Neural cell (in vitro differentiated cells): ENCODE measurements around the gene CBR3. TPM values are rescaled to one million over a fixed set of nuclear protein-coding genes. Genes with fewer than 3 reads are reported as not detected.

Source experiments
- H2AFZ ChIP-seq: fragments of 200-600, 300-800 bp; sonication (generic), shearing (Covaris generic); 2 replicates; pipeline ENCODE4 v1.6.0; 2014; ENCODE audit warnings: low read depth, mild to moderate bottlenecking, antibody characterized with exemption, low read length, moderate library complexity
- H3F3A ChIP-seq: fragments of 200-600 bp; shearing (Covaris generic); 2 replicates; pipeline ENCODE4 v1.6.1; 2016; ENCODE audit warnings: mild to moderate bottlenecking, moderate library complexity, mixed read lengths, antibody characterized with exemption, low read length; ENCODE audit not compliant: insufficient read depth, poor library complexity, severe bottlenecking
- H3K27ac ChIP-seq: fragments of 200-600, 300-800 bp; sonication (generic), shearing (Covaris generic); 2 replicates; pipeline ENCODE4 v1.5.1; 2014; ENCODE audit warnings: mild to moderate bottlenecking, low read length, moderate library complexity
- H3K27me3 ChIP-seq: fragments of 300-800, 200-600 bp; sonication (generic), shearing (Covaris generic); 2 replicates; pipeline ENCODE4 v1.6.0; 2014; ENCODE audit warnings: mild to moderate bottlenecking, low read depth, low read length, moderate library complexity; ENCODE audit not compliant: insufficient read depth
- H3K36me3 ChIP-seq: fragments of 300-800, 200-600 bp; sonication (generic), shearing (Covaris generic); 2 replicates; pipeline ENCODE4 v1.5.1; 2014; ENCODE audit warnings: mild to moderate bottlenecking, antibody characterized with exemption, low read length, moderate library complexity; ENCODE audit not compliant: insufficient read depth
- H3K4me2 ChIP-seq: fragments of 300-800, 200-600 bp; sonication (generic), shearing (Covaris generic); 2 replicates; pipeline ENCODE4 v1.6.0; 2014; ENCODE audit warnings: mild to moderate bottlenecking, low read length
- H3K4me3 ChIP-seq: fragments of 300-800, 200-600 bp; sonication (generic), shearing (Covaris generic); 2 replicates; pipeline ENCODE4 v1.5.1; 2014; ENCODE audit warnings: mild to moderate bottlenecking, low read length, moderate library complexity
- H3K79me2 ChIP-seq: fragments of 200-600 bp; shearing (Covaris generic); replicated peaks from 2 replicates; pipeline ENCODE4 v1.6.0; 2014; ENCODE audit warnings: mild to moderate bottlenecking, low read length, moderate library complexity; ENCODE audit not compliant: insufficient read depth
- H3K9ac ChIP-seq: fragments of 300-800, 200-600 bp; sonication (generic), shearing (Covaris generic); 2 replicates; pipeline ENCODE4 v1.6.1; 2016; ENCODE audit warnings: mild to moderate bottlenecking, low read length, mixed read lengths
- H3K9me2 ChIP-seq: fragments of 200-600 bp; shearing (Covaris generic); 2 replicates; pipeline ENCODE4 v1.6.1; 2016; ENCODE audit warnings: mild to moderate bottlenecking, low read length, mixed read lengths; ENCODE audit not compliant: insufficient read depth
- H3K9me3 ChIP-seq: fragments of 200-600, 300-800 bp; sonication (generic), shearing (Covaris generic); 2 replicates; pipeline ENCODE4 v1.6.1; 2016; ENCODE audit warnings: mild to moderate bottlenecking, mixed run types, low read length, moderate library complexity, mixed read lengths
- H4K20me1 ChIP-seq: fragments of 200-600 bp; shearing (Covaris generic); 2 replicates; pipeline ENCODE4 v1.6.1; 2016; ENCODE audit warnings: mild to moderate bottlenecking, mixed run types; ENCODE audit not compliant: insufficient read depth
- EP300 ChIP-seq: fragments of 450-650 bp; conservative IDR thresholded peaks from 2 replicates; pipeline ENCODE4 v1.6.1; 2014; ENCODE audit warnings: antibody characterized with exemption, mild to moderate bottlenecking, moderate library complexity; ENCODE audit not compliant: poor library complexity, severe bottlenecking
- EZH2 ChIP-seq: fragments of 200-600, 300-800 bp; shearing (Covaris generic), sonication (generic); IDR thresholded peaks from 2 replicates; pipeline ENCODE4 v1.6.1; 2014; ENCODE audit warnings: antibody characterized with exemption, low read length, borderline replicate concordance, mild to moderate bottlenecking; ENCODE audit not compliant: insufficient read depth, poor library complexity, severe bottlenecking
- MXI1 ChIP-seq: fragments of 450-650 bp; conservative IDR thresholded peaks from 2 replicates; pipeline ENCODE4 v1.6.1; 2014; ENCODE audit warnings: antibody characterized with exemption, mild to moderate bottlenecking; ENCODE audit not compliant: poor library complexity, severe bottlenecking
- POLR2AphosphoS5 ChIP-seq: IDR thresholded peaks from 2 replicates; pipeline ENCODE4 v1.6.1; 2012
- RAD21 ChIP-seq: fragments of 450-650 bp; conservative IDR thresholded peaks from 2 replicates; pipeline ENCODE4 v1.6.1; 2014; ENCODE audit warnings: antibody characterized with exemption, mild to moderate bottlenecking, moderate library complexity
- REST ChIP-seq: IDR thresholded peaks from 2 replicates; pipeline ENCODE4 v1.6.1; 2012; ENCODE audit warnings: borderline replicate concordance
- SMC3 ChIP-seq: fragments of 450-650 bp; conservative IDR thresholded peaks from 2 replicates; pipeline ENCODE4 v1.6.1; 2014; ENCODE audit warnings: antibody characterized with exemption, mild to moderate bottlenecking, moderate library complexity; ENCODE audit not compliant: poor library complexity
- TAF1 ChIP-seq: IDR thresholded peaks from 2 replicates; pipeline ENCODE4 v1.6.1; 2012; ENCODE audit warnings: low read depth
- polyA plus RNA-seq: library from polyadenylated mRNA; depleted of rRNA; stranded (reverse); fragments of >200 nt; gene quantifications from 2 replicates; pipeline ENCODE4 v1.2.3, GENCODE V29; 2014
- TF ChIP-seq, protein P1 (sequence below): fragments of 450-650 bp; IDR thresholded peaks from 2 replicates; pipeline ENCODE4 v1.5.1; 2014; ENCODE audit warnings: antibody characterized with exemption, mild to moderate bottlenecking, moderate library complexity; ENCODE audit not compliant: poor library complexity, severe bottlenecking

Gene CBR3
- polyA plus RNA-seq, 1 donor from 2014 or later, result not detected

DNA sequence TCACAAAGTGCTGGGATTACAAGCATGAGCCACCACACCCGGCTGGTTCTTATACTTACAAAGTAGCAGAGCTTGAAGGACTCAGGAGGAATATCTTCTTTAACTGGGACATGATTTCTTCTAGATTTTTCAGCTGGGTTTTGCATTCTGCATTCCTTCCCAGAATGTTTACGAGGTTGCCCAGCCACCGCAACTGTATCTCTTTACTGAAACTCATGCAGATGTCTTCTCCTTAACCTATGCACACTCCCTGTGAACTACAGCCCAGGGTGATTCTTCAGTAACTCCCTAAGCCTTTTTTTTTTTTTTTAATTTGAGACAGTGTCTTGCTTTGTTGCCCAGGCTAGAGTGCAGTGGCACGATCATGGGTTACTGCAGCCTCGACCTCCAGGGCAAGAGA is 13.0 kb downstream of the CBR3 start:
- Histone ChIP-seq H3K79me2 (no peaks in the 10 kb centered on the region), H3K27me3 (no peaks in the 10 kb centered on the region), H3K9me2 (no peaks in the 10 kb centered on the region), H3K9ac (no peak overlapping the region), H3K4me3 (no peak overlapping the region), H2AFZ (no peak overlapping the region), H3F3A (no peaks in the 10 kb centered on the region), H3K4me2 (no peak overlapping the region), H3K9me3 (no peaks in the 10 kb centered on the region), H4K20me1 (no peaks in the 10 kb centered on the region), H3K27ac (no peak overlapping the region), H3K36me3 (no peaks in the 10 kb centered on the region)
- TF ChIP-seq, protein P1, sequence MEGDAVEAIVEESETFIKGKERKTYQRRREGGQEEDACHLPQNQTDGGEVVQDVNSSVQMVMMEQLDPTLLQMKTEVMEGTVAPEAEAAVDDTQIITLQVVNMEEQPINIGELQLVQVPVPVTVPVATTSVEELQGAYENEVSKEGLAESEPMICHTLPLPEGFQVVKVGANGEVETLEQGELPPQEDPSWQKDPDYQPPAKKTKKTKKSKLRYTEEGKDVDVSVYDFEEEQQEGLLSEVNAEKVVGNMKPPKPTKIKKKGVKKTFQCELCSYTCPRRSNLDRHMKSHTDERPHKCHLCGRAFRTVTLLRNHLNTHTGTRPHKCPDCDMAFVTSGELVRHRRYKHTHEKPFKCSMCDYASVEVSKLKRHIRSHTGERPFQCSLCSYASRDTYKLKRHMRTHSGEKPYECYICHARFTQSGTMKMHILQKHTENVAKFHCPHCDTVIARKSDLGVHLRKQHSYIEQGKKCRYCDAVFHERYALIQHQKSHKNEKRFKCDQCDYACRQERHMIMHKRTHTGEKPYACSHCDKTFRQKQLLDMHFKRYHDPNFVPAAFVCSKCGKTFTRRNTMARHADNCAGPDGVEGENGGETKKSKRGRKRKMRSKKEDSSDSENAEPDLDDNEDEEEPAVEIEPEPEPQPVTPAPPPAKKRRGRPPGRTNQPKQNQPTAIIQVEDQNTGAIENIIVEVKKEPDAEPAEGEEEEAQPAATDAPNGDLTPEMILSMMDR, result no peak
- TF ChIP-seq RAD21 (no peak), POLR2AphosphoS5 (no peak), MXI1 (no peak)

GRCh38 chr21:36148886-36149285 is 14.0 kb downstream of the CBR3 start:
- no peaks in the 10 kb centered on the region for H3K27me3 ChIP-seq
- no peak overlapping the region for H3K27ac ChIP-seq
- no peaks in the 10 kb centered on the region for H3K79me2 ChIP-seq
- H3K9ac ChIP-seq, result no peak overlapping the region
- H3K9me2 ChIP-seq, result no peaks in the 10 kb centered on the region
- no peak overlapping the region for H3K4me2 ChIP-seq
- no peak overlapping the region for H3K4me3 ChIP-seq
- H3K36me3 ChIP-seq, result no peaks in the 10 kb centered on the region
- no peaks in the 10 kb centered on the region for H3F3A ChIP-seq
- no peak overlapping the region for H2AFZ ChIP-seq
- no peak for TF ChIP-seq POLR2AphosphoS5
- no peak for TF ChIP-seq EP300
- TF ChIP-seq EZH2, result no peak
- no peaks in the 10 kb centered on the region for H4K20me1 ChIP-seq
- H3K9me3 ChIP-seq, result no peaks in the 10 kb centered on the region

- no peak overlapping the region for H3K4me3 ChIP-seq
- H3K9me3 ChIP-seq, result no peaks in the 10 kb centered on the region
- H3K27ac ChIP-seq, result no peak overlapping the region
- no peak overlapping the region for H3K9ac ChIP-seq
- H2AFZ ChIP-seq, result no peak overlapping the region
- no peaks in the 10 kb centered on the region for H4K20me1 ChIP-seq
- H3K79me2 ChIP-seq, result no peaks in the 10 kb centered on the region
- no peak overlapping the region for H3K4me2 ChIP-seq
- H3F3A ChIP-seq, result no peaks in the 10 kb centered on the region
- H3K27me3 ChIP-seq, result peaks cover under 1% of the 10 kb centered on the region
- no peaks in the 10 kb centered on the region for H3K9me2 ChIP-seq
- H3K36me3 ChIP-seq, result no peaks in the 10 kb centered on the region
- no peak for TF ChIP-seq TAF1
- TF ChIP-seq MXI1, result no peak
- no peak for TF ChIP-seq REST
- no peak for TF ChIP-seq POLR2AphosphoS5
- TF ChIP-seq RAD21, result no peak
- TF ChIP-seq, protein P1, result no peak
- no peak for TF ChIP-seq EZH2
- no peak for TF ChIP-seq SMC3
- no peak for TF ChIP-seq EP300
Measured at GRCh38 chr21:36149788-36150711, 15.2 kb downstream of the CBR3 start.
